ENCODE results near the gene FNDC10.
"Not testable (repeated sequence)": the region's sequence is repeated elsewhere in the genome, so short reads cannot be mapped to it uniquely, and the experiment has no call there.

Gene FNDC10

GRCh38 chr1:1599935-1600860 is at the start of gene FNDC10:
FNDC10 (minus strand) TSS chr1:1600135; CDS start chr1:1600015, 120 bp downstream.
- DNase-seq: no peak

DNA sequence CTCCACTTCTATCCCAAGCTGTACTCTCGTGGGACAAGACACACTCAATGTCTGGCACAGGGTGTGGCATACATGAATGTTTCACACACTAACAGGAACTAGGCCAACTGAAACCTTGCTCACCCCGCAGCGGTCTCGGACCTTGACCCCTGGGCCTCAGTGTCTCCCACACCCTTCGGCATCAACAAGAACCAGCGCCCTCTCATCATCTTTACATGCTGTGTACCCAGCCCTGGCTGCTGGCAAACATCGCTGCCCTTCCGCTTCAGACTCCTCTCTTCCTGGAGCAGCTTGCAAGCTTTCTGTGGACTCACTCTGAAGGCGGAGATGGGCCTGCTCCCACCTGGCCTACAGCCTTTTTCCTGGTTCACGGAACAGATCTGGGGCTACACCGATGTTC is 48.3 kb upstream of the FNDC10 start:
- DNase-seq: not testable (repeated sequence)

- not testable (repeated sequence) for DNase-seq
Observed at GRCh38 chr1:1647567-1648241, 47.8 kb upstream of the FNDC10 start.

DNA sequence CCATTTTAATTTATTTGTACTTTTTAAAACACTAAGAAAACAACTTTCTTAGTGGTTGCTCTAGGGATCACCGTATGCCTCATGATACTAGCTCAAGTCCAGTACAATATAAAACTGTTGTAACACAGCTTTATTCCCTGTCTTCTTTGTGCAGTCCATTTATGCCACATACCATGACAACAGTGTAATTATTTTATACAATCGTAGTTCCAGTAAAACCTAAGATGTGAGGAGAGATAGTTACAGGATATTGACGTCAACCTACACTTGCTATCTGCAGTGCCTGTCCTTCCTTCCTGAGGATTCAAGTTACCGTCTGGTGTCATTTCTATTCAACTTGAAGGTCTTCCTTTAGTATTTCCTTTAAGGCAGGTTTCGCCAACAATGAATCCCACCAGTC is 46.4 kb upstream of the FNDC10 start:
- DNase-seq: not testable (repeated sequence)

DNA sequence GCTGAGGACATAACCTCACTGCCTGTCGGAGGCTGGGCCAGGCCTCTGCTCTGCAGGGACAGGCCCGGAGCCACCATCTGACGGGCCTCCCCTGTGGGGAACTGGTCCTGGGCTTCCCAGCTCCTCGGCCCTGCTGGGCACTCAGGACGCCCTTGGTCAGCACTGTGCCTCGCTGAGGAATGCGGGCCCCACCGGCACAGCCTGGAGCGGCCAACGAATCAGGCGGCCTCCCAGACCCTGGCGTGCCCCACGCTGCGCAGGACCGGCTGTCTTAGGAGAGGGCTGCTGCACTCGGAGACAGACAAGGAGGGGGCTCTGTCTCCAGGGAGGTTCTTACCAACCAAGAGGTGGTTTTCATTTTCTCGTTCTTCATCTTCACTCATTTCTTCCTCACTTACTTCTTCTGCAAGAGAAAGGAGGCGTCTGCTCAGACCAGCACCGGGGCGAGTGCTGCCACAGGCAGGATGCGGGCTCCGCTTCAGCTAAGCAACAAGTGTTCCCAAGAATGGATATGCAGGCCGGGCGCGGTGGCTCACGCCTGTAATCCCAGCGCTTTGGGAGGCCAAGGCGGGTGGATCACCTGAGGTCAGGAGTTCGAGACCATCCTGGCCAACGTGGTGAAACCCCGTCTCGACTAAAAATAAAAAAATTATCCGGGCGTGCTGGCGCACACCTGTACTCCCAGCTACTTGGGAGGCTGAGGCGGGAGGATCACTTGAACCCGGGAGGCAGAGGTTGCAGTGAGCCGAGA is 41.0 kb upstream of the FNDC10 start:
- not testable (repeated sequence) for DNase-seq

DNA sequence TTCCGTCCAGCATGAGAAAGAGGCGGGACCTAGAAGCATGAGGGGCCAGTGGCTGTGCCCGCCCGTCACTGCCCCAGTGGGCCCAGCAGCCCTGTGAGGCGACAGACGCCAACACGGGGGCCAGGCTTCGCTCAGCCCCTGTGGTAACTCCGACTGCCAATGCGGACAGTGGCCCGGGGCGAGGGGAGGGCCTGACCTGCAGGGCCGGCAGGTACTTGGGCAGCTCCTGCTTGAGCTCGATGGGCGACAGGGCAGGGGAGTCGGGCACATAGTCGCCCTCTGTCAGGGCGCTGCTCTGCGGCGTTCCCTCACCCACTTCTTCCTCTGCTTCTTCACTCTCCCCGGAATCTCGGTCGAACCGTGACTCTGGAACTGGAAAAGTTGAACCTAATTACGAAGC is 40.1 kb upstream of the FNDC10 start:
- DNase-seq: not testable (repeated sequence)

DNA sequence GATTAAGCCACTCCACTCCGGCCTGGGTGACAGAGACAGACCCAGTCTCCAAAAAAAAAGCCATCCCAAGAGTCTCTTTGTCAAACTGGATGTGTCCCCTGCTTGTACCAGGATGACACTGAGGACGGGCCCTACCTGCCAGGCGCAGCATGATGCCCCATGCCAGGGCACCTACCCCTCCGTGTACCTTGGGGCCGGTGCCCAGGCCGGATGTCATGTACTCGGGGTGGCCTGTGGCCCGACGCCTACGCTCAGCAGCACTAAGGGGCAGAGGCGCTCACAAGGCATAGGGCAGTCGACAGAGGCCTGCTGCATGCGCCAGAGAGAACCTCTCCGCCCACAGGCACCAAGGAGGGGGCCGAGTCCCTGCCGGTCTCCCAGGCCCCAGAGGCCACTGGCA is 39.4 kb upstream of the FNDC10 start:
- DNase-seq: not testable (repeated sequence)

- DNase-seq: not testable (repeated sequence)
Observed at GRCh38 chr1:1638528-1638927, 38.6 kb upstream of the FNDC10 start.

DNA sequence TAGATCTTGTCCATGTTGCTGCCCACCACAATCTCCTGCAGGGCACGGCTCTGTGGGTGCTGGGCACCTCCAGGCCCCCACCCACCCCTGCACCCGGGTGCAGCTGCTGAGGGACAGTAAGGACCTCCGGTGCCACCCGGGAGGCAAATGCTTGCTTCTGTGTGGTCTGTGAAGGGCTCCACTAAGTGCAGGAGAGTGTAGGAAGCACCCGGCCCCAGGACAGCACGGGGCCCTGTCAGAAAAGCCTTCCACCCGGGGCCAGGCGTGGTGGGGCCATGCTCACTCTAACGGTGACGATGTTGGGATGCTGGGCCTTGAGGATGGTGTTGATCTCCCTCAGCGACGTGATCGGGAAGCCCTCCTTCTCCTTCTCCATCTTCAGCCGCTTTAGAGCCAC is 37.5 kb upstream of the FNDC10 start:
- DNase-seq: not testable (repeated sequence)

DNA sequence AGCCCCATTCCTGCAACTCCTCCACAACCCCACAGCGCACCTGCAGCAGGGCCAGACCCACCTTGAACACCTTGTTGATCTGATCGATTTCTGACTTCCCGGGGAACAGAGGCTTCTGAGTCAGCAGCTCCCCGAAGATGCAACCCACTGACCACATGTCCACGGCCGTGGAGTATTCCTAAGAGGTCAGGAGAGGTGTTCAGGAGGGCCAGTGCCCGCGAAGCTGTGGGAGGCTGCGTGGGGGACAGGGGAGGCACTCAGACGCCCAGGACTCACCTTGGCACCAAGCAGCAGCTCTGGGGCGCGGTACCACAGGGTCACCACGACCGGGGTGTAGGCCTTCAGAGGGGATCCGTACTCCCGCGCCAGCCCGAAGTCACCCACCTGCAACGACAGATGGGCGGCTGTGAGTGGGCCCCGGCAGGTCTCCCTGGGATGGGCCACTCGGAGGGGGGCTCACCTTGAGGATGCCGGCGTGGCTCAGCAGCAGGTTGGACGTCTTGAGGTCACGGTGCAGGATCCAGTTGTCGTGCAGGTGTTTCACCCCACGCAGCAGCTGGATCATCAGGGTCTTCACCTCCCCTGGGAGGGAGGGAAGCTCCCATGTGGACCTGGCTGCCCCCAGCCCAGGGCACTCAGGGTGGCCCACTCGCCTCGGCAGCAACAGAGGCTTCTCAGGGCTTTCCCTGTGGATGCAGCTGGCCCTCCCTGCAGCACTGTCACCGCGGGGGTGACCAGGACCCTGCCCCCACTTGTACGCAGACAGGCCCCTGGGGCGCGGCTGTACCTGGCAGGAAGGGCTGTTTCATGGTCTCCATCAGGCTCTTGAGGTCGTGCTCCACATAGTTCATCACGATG is 36.9 kb upstream of the FNDC10 start:
- DNase-seq: not testable (repeated sequence)

DNA sequence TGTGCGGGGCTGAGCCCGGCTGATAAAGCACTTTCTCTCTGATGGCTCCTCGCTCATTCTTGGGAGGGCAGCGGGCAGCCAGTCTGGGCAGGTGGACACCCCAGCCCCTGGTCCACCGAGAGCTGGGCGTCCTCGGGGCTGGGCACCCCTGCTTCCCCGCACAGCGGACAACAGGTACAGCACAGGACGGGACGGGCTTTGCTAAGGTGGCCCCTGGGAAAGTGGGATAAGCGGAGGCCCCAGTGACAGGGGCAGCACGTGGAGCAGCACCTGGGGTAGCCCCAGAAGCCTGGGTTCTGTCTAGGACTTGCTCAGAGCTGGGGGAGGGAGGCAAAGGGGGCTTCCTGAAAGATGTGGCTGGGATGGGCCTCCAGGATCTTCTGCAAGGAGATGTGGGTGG is 34.7 kb upstream of the FNDC10 start:
- not testable (repeated sequence) for DNase-seq

GRCh38 chr1:1633409-1633808 is 33.5 kb upstream of the FNDC10 start:
- not testable (repeated sequence) for DNase-seq

GRCh38 chr1:1631782-1632420 is 32.0 kb upstream of the FNDC10 start, which contains the start of gene MMP23B:
MMP23B (plus strand) TSS chr1:1632173; CDS start chr1:1632219, 46 bp downstream.
- DNase-seq: no peak

- no peak for DNase-seq
Observed at GRCh38 chr1:1630965-1631781, 31.2 kb upstream of the FNDC10 start.

DNA sequence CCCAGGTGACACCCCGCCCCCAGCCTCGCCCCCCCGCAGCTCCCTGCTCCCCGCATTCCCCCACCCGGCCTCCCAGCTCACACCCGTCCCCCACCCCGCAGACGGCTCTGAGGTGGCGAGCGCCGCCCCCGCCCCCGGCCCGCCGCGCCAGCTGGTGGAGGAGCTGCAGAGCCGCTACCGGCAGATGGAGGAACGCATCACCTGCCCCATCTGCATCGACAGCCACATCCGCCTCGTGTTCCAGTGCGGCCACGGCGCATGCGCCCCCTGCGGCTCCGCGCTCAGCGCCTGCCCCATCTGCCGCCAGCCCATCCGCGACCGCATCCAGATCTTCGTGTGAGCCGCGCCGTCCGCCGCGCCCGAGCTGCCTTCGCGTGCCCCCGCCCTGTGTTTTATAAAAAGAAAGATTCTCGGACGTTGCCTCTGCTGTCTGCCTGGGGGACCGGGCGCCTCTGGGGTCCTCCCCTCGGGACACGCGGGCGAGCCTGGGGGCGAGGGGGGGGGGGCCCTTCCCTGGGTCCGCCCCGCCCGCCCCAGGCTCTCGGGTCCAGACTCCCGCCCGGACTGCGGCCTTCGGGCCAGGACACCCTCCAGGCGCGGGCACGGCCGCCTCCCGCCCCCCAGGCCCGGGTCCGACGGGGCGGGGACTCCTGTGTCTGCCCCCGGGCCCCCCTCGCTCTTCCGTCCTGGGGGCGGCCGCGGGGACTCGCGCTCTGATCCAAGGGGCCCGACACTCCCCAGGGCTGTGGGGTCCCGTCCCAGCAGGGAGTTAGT is 30.4 kb upstream of the FNDC10 start:
- no peak for DNase-seq

- no peak for DNase-seq
Observed at GRCh38 chr1:1629430-1630190, 29.7 kb upstream of the FNDC10 start.

DNA sequence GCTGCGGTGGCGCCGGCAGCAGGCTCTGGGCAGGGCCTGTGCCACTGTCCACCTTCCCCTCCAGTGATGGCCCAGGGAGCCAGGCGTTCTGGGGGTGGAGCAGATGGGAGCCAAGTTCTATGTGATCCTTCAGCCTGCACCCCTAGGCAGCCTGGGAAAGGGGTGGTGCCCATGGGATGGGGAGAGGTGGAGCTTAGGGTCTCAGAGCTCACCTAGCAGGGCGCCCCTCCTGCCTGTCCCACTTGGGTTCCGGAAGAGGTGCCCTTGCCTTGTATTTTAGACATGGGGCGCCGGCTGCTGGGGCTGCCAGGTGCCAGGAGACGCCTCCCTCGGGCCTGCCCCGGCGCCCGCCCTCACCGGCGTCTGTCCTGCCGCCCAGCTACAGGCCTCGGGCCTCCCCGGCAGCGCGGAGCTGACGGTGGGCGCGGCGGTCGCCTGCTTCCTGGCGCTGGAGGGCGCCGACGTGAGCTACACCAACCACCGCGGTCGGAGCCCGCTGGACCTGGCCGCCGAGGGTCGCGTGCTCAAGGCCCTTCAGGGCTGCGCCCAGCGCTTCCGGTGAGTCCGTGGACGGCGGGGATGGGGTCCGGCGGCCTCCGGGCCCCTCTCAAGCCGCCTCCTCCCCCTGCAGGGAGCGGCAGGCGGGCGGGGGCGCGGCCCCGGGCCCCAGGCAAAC is 29.0 kb upstream of the FNDC10 start:
- DNase-seq: no peak

Data from SIG-M5 (cell line).